H9 (cell line): Measurements from ENCODE around the gene SHE. TPM values are rescaled to one million over a fixed set of nuclear protein-coding genes. Genes with fewer than 3 reads are reported as not detected.

Experiments used
- DNase-seq: peaks from one replicate; pipeline ENCODE4 v3.0.0-alpha.2; 2017
- H2AFZ ChIP-seq: one replicate; pipeline ENCODE4 v1.6.1; 2013; ENCODE audit warnings: mild to moderate bottlenecking, low read length, control low read depth, moderate library complexity
- H2AK5ac ChIP-seq: 2 replicates; pipeline ENCODE4 v1.6.1; 2013; ENCODE audit warnings: low read length, control low read depth, mixed read lengths; ENCODE audit not compliant: insufficient read length
- H2BK120ac ChIP-seq: one replicate; pipeline ENCODE4 v1.6.1; 2013; ENCODE audit warnings: low read depth, mild to moderate bottlenecking, low read length, control low read depth, inconsistent platforms; ENCODE audit not compliant: poor library complexity, severe bottlenecking
- H2BK12ac ChIP-seq: 2 replicates; pipeline ENCODE4 v1.6.1; 2013; ENCODE audit warnings: low read length, control low read depth, mixed read lengths, low read depth; ENCODE audit not compliant: insufficient read length
- H2BK15ac ChIP-seq: 2 replicates; pipeline ENCODE4 v1.6.1; 2013; ENCODE audit warnings: low read depth, low read length, control low read depth
- H2BK20ac ChIP-seq: one replicate; pipeline ENCODE4 v1.6.1; 2013; ENCODE audit warnings: low read depth, mild to moderate bottlenecking, low read length, control low read depth, inconsistent platforms; ENCODE audit not compliant: poor library complexity, severe bottlenecking
- H2BK5ac ChIP-seq: 2 replicates; pipeline ENCODE4 v1.6.1; 2013; ENCODE audit warnings: low read length, control low read depth, mixed read lengths; ENCODE audit not compliant: insufficient read length
- H3K14ac ChIP-seq: 2 replicates; pipeline ENCODE4 v1.6.1; 2013; ENCODE audit warnings: low read length, control low read depth; ENCODE audit not compliant: insufficient read depth
- H3K18ac ChIP-seq: 2 replicates; pipeline ENCODE4 v1.6.1; 2013; ENCODE audit warnings: low read depth, mild to moderate bottlenecking, mixed read lengths, low read length, control low read depth; ENCODE audit not compliant: insufficient read length
- H3K23ac ChIP-seq: 2 replicates; pipeline ENCODE4 v1.6.1; 2013; ENCODE audit warnings: low read length, control low read depth, mixed read lengths, low read depth; ENCODE audit not compliant: insufficient read length
- H3K23me2 ChIP-seq: 2 replicates; pipeline ENCODE4 v1.6.1; 2013; ENCODE audit warnings: low read depth, mild to moderate bottlenecking, mixed read lengths, low read length, control low read depth; ENCODE audit not compliant: insufficient read length, poor library complexity, severe bottlenecking
- H3K27ac ChIP-seq: 2 replicates; pipeline ENCODE4 v1.5.1; 2013; ENCODE audit warnings: low read length, control low read depth, mixed read lengths, low read depth; ENCODE audit not compliant: insufficient read length
- H3K27me3 ChIP-seq: 2 replicates; pipeline ENCODE4 v1.6.1; 2013; ENCODE audit warnings: low read length, control low read depth, inconsistent platforms; ENCODE audit not compliant: insufficient read depth
- H3K4ac ChIP-seq: 2 replicates; pipeline ENCODE4 v1.6.1; 2013; ENCODE audit warnings: low read depth, mild to moderate bottlenecking, control low read depth, inconsistent platforms, low read length, moderate library complexity
- H3K4me1 ChIP-seq: 2 replicates; pipeline ENCODE4 v1.6.1; 2013; ENCODE audit warnings: low read length, control low read depth, inconsistent platforms; ENCODE audit not compliant: insufficient read depth
- H3K4me2 ChIP-seq: 2 replicates; pipeline ENCODE4 v1.6.1; 2013; ENCODE audit warnings: low read length, control low read depth, mixed read lengths; ENCODE audit not compliant: insufficient read length, insufficient read depth
- H3K56ac ChIP-seq: 2 replicates; pipeline ENCODE4 v1.6.1; 2013; ENCODE audit warnings: low read depth, mild to moderate bottlenecking, mixed read lengths, low read length, control low read depth; ENCODE audit not compliant: insufficient read length
- H3K79me1 ChIP-seq: 2 replicates; pipeline ENCODE4 v1.6.1; 2013; ENCODE audit warnings: low read depth, mild to moderate bottlenecking, moderate library complexity, low read length, control low read depth, inconsistent platforms; ENCODE audit not compliant: insufficient read depth, poor library complexity, severe bottlenecking
- H3K79me2 ChIP-seq: 2 replicates; pipeline ENCODE4 v1.6.1; 2013; ENCODE audit warnings: low read length, control low read depth, inconsistent platforms; ENCODE audit not compliant: insufficient read depth
- H3K9ac ChIP-seq: 2 replicates; pipeline ENCODE4 v1.6.1; 2013; ENCODE audit warnings: low read length, control low read depth, mixed read lengths; ENCODE audit not compliant: insufficient read length; ENCODE audit errors: extremely low read depth
- H3K9me3 ChIP-seq: one replicate; pipeline ENCODE4 v1.6.1; 2013; ENCODE audit warnings: low read depth, low read length, inconsistent platforms; ENCODE audit not compliant: control insufficient read depth
- H3T11ph ChIP-seq: one replicate; pipeline ENCODE4 v1.6.1; 2013; ENCODE audit warnings: mild to moderate bottlenecking, low read length, control low read depth, inconsistent platforms
- H4K20me1 ChIP-seq: one replicate; pipeline ENCODE4 v1.6.1; 2013; ENCODE audit not compliant: control insufficient read depth, insufficient read length, insufficient read depth
- H4K5ac ChIP-seq: 2 replicates; pipeline ENCODE4 v1.6.1; 2013; ENCODE audit warnings: low read depth, mild to moderate bottlenecking, mixed read lengths, low read length, control low read depth; ENCODE audit not compliant: insufficient read length
- H4K8ac ChIP-seq: replicated peaks from 2 replicates; pipeline ENCODE4 v1.6.1; 2013; ENCODE audit warnings: low read length, control low read depth, mixed read lengths, low read depth; ENCODE audit not compliant: insufficient read length
- H4K91ac ChIP-seq: 2 replicates; pipeline ENCODE4 v1.6.1; 2013; ENCODE audit warnings: low read depth, mild to moderate bottlenecking, moderate library complexity, mixed read lengths, low read length, control low read depth; ENCODE audit not compliant: insufficient read length
- H3K27ac Mint-ChIP-seq, 3 experiments: 2 replicates in 2 of 3; 3 replicates in 1 of 3; pipeline ENCODE4 v1.8.0; 2020 to 2021; ENCODE audit warnings: mixed read lengths in 3 of 3, mild to moderate bottlenecking in 1 of 3, moderate library complexity in 1 of 3
- H3K27me3 Mint-ChIP-seq: 2 replicates; pipeline ENCODE4 v1.8.0; 2021; ENCODE audit warnings: low read depth, mild to moderate bottlenecking, moderate library complexity, mixed read lengths
- H3K36me3 Mint-ChIP-seq, 3 experiments: 2 replicates in 2 of 3; 3 replicates in 1 of 3; pipeline ENCODE4 v1.8.0; 2020 to 2021; ENCODE audit warnings: low read depth in 3 of 3, mixed read lengths in 3 of 3; ENCODE audit not compliant: insufficient read depth in 1 of 3
- H3K4me1 Mint-ChIP-seq, 2 experiments: 2 replicates each; pipeline ENCODE4 v1.8.0; 2020; ENCODE audit warnings: mixed read lengths in 2 of 2
- H3K4me3 Mint-ChIP-seq, 2 experiments: 2 replicates in 1 of 2; 3 replicates in 1 of 2; pipeline ENCODE4 v1.8.0; 2020 to 2021; ENCODE audit warnings: mild to moderate bottlenecking in 2 of 2, mixed read lengths in 2 of 2, moderate library complexity in 1 of 2
- H3K9me3 Mint-ChIP-seq, 2 experiments: 2 replicates in 1 of 2; 3 replicates in 1 of 2; pipeline ENCODE4 v1.8.0; 2020; ENCODE audit warnings: mild to moderate bottlenecking in 2 of 2, mixed read lengths in 2 of 2, moderate library complexity in 1 of 2
- CTCF ChIP-seq: fragments of 200-600 bp; sonication (generic); conservative IDR thresholded peaks from 3 replicates; pipeline ENCODE4 v1.8.0; 2021; ENCODE audit warnings: antibody characterized with exemption, mild to moderate bottlenecking
- WGBS: extraction: QIAGEN DNeasy Blood & Tissue Kit; methylation state at CpG from one replicate; pipeline ENCODE4 v1.1.7; 2013; ENCODE audit warnings: missing lambda C conversion rate, low lambda C conversion rate, mixed read lengths; ENCODE audit not compliant: insufficient read length; ENCODE audit errors: extremely low coverage; 5-methylcytosine and 5-hydroxymethylcytosine counted together
- total RNA-seq: library from RNA; stranded (reverse); gene quantifications from 2 replicates; pipeline ENCODE4 v1.2.1, GENCODE V29; 2021

The SHE gene
- total RNA-seq, 1 experiment from 2014 or later: 0.48 TPM

- peaks cover 18 to 20% of the 10 kb centered on the region in 2 experiments for H3K4me1 Mint-ChIP-seq
- no peaks in the 10 kb centered on the region for H3K79me2 ChIP-seq
- H3K4me2 ChIP-seq: no peak overlapping the region
- H4K5ac ChIP-seq: no peak overlapping the region
- no peak overlapping the region for H3K56ac ChIP-seq
- H3K23ac ChIP-seq: no peak overlapping the region
- H3K27ac Mint-ChIP-seq: no peak overlapping the region
- no peak overlapping the region for H3K4me3 Mint-ChIP-seq
- no peaks in the 10 kb centered on the region for H3K79me1 ChIP-seq
- no peaks in the 10 kb centered on the region for H3K9me3 ChIP-seq
- peaks cover 3% of the 10 kb centered on the region; the same call in 1 of the 2 replicates for H3K27me3 Mint-ChIP-seq
- H3K36me3 Mint-ChIP-seq: no peaks in the 10 kb centered on the region
- H4K20me1 ChIP-seq: no peaks in the 10 kb centered on the region
- no peaks in the 10 kb centered on the region for H3K4me1 ChIP-seq
- H3K9ac ChIP-seq: no peak overlapping the region
- no peak overlapping the region for H4K8ac ChIP-seq
- H3K14ac ChIP-seq: no peak overlapping the region
- H2BK12ac ChIP-seq: no peak overlapping the region
- H2AK5ac ChIP-seq: no peak overlapping the region
- H2BK120ac ChIP-seq: no peak overlapping the region
- H3K18ac ChIP-seq: no peak overlapping the region
- H4K91ac ChIP-seq: no peak overlapping the region
- H3K27me3 ChIP-seq: no peaks in the 10 kb centered on the region
- TF ChIP-seq CTCF: no peak
- no peaks in the 10 kb centered on the region for H3K23me2 ChIP-seq
- no CpG with 5 or more reads among the region's 9 CpGs for WGBS
- H2BK15ac ChIP-seq: no peak overlapping the region
- no peak overlapping the region for H3T11ph ChIP-seq
- DNase-seq: no peak
- no peak overlapping the region for H2BK5ac ChIP-seq
- H3K27ac ChIP-seq: no peak overlapping the region
- no peak overlapping the region for H2BK20ac ChIP-seq
- no peak overlapping the region for H2AFZ ChIP-seq
- H3K4ac ChIP-seq: no peak overlapping the region
- H3K9me3 Mint-ChIP-seq: no peaks in the 10 kb centered on the region
Measured at GRCh38 chr1:154436433-154436832, 65.8 kb downstream of the SHE start.
